GM03348 (cell line): ENCODE data around the gene KCNH3.
"Not testable (repeated sequence)": the region's sequence is repeated elsewhere in the genome, so short reads cannot be mapped to it uniquely, and the experiment has no call there.

Source experiments
- DNase-seq: peaks from one replicate; pipeline ENCODE4 v3.0.0; 2012; ENCODE audit warnings: low spot score

The KCNH3 gene

GRCh38 chr12:49585477-49586459 is 46.9 kb downstream of the KCNH3 start:
- DNase-seq: no peak

GRCh38 chr12:49587174-49587908 is 48.5 kb downstream of the KCNH3 start:
- no peak for DNase-seq

- DNase-seq: no peak
Measured at GRCh38 chr12:49588281-49588680, 49.5 kb downstream of the KCNH3 start.

GRCh38 chr12:49588721-49589516 is 50.1 kb downstream of the KCNH3 start:
- DNase-seq: no peak

GRCh38 chr12:49598527-49598926 is 59.7 kb downstream of the KCNH3 start:
- DNase-seq: no peak

- DNase-seq: no peak
Measured at GRCh38 chr12:49599961-49600360, 61.1 kb downstream of the KCNH3 start.

GRCh38 chr12:49603721-49604120 is 64.9 kb downstream of the KCNH3 start:
- DNase-seq: no peak

- no peak for DNase-seq
Measured at GRCh38 chr12:49604856-49605255, 66.0 kb downstream of the KCNH3 start.

- DNase-seq: not testable (repeated sequence)
Measured at GRCh38 chr12:49605539-49605938, 66.7 kb downstream of the KCNH3 start, which contains the start of gene FAM186B. FAM186B (minus strand) TSS chr12:49605639; CDS start chr12:49605477, 162 bp downstream.
